ENCODE measurements around the gene GFY.
"Not testable (repeated sequence)": the region's sequence is repeated elsewhere in the genome, so short reads cannot be mapped to it uniquely, and the experiment has no call there.

Gene GFY

DNA sequence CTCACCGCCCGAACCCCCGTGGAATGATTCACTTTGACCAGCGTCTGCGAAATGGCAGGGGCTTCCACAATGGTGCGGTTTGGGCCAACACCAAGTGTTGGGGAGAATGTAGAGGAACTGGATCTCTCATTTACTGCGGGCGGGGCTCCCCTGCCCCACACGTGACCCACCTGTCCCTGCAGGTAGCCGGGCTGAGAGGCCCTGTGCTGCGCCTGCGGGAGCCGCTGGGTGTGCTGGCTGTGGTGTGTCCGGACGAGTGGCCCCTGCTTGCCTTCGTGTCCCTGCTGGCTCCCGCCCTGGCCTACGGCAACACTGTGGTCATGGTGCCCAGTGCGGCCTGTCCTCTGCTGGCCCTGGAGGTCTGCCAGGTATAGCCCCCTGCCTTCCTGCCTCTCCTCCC lies 43.0 kb downstream of the GFY start:
- DNase-seq (ENCODE audit: low read depth in 1 of 2, low spot score in 1 of 2), result no peak

DNA sequence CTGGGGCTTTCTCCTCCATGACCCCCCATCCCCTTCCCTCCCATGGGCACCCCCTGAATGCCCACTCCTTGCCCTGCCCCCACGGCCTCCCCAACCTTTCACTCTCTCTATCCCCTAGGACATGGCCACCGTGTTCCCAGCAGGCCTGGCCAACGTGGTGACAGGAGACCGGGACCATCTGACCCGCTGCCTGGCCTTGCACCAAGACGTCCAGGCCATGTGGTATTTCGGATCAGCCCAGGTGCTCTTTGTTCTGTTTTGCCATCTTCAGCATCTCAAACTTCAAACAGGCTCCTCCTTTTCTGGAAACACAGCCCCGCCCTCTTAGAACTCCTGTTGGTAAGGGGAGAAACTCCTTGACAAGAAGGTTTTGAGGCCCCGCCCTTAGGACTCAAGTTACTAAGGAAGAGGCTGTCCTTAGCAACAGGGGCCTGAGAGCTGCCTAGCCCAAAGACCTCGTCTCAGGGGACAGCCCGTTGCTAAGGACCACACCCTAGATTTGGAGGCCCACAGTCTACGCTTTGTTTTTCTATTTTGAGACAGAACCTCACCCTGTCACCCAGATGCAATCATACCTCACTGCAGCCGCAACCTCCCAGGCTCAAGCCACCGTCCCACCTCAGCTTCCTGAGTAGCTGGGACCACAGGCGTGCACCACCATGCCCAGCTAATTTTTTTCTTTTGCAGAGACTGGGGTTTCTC lies 43.7 kb downstream of the GFY start:
- DNase-seq (ENCODE audit: low read depth in 1 of 2, low spot score in 1 of 2), result peak in 1 of 2 donors; percentile 58

DNA sequence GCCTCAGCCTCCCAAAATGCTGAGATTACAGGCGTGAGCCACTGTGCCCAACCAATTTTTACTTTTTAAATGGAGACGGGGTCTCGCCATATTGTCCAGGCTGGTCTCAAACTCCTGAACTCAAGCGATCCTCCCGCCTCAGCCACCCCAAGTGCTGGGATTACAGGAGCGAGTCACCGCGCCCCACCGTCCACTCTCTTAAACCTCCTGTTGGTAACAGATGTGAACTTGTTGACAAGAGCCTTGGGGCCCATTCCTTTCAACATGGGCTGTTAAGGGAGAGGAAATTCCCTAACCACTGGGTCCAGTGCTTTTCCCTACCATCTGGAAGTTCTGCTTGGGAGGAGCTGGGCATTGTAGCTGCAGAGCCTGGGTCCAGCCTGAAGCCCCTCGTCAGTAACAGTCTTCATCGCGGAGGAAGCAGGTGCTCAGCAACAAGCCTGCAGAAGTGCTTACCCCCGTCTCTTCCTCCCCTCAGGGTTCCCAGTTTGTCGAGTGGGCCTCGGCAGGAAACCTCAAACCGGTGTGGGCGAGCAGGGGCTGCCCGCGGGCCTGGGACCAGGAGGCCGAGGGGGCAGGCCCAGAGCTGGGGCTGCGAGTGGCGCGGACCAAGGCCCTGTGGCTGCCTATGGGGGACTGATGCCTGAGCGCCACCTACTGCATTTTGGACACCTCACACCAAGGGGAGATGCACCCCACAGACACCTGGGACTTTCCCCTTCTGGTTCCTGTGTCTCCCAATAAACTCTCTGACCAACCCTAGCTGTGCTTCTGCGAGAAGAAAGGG lies 44.8 kb downstream of the GFY start:
- DNase-seq (ENCODE audit: low read depth in 1 of 2, low spot score in 1 of 2), result peak in 1 of 2 donors; percentile 67

DNA sequence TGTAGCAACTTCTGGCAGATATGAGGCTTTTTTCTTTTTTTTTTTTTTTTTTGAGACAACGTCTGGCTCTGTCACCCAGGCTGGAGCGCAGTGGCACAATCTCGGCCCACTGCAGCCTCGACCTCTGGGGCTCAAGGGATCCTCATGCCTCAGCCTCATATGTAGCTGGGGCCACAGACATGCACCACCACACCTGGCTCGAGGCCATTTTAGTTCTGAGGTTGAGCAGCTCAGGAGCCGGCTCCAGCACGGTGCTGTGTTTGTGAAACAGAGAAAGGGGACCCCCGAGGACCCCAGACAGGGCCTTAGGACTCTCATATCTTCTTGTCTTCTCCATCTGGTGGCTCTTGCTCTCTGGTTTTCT lies 45.4 kb downstream of the GFY start:
- DNase-seq (ENCODE audit: low read depth in 1 of 2, low spot score in 1 of 2), result no peak

DNA sequence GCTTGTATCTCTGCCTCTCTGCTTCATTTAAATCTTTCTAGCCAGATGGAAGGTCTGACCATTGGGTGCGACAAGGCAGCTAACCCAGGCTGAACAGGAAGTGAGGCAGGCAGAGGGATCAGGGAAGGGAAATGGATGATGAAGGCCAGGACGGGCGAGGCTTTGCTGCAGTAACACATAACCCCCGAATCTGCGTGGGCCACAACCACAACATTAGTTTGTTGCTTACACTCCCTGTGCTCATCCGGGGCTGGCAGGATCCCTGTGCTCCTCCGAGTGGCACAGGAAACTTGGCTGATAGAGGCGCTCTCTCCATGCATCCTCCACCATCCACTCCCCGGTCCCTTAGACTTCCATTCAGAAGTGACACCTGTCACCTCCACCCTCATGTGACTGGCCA lies 47.7 kb downstream of the GFY start:
- no peak for DNase-seq (ENCODE audit: low read depth in 1 of 2, low spot score in 1 of 2)

DNA sequence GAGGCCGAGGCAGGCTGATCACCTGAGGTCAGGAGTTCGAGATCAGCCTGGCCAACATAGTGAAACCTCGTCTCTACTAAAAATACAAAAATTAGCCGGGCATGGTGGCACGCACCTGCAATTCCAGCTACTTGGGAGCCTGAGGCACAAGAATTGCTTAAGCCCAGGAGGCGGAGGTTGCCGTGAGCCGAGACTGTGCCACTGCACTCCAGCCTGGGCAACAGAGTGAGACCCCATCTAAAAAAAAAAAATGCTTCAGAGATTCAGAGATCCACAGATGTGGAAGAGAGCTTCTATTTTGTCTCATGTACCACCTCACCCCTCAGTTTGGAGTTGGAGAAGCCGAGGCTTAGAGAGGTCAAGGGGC lies 48.3 kb downstream of the GFY start:
- not testable (repeated sequence) for DNase-seq (ENCODE audit: low read depth in 1 of 2, low spot score in 1 of 2)

DNA sequence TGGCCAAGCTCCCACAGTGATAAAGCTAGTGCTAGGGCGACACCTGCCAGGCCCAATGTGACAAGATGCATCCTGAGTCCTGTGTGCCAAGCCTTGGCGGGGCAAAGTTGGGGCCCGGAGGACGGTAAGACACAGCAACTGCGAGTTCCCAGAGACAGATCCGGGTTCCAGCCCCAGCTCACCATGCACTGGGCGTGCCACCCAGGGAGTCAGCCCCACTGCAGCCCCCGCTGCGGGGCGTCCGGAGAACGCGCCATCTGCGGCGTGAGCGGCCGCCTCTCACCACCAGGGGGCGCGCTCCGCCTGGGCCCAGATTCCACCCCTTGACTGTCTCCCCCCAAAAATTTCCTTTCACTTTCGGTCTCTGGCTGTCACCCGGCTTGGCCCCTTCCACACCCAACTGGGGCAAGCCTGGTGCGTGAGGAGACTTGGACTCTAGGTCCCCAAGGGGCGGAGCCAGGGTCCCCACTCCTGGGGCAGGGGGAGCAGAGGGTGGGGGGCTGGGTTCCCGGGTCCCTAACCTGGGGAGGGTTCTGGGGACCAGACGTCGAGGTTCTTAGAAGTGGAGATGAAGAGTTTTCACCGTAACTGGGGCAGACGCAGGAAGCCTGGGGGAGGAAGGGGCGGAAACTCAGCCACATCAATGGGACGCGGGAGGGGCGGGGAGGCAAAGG lies 48.8 kb downstream of the GFY start, which contains the start of gene FLT3LG:
FLT3LG (plus strand) TSS at position 348 of the 674 bp plus-strand sequence. CDS start 425 bp downstream, outside the sequence.
- DNase-seq (ENCODE audit: low read depth in 1 of 2, low spot score in 1 of 2), result peak; percentile 86 to 90

DNA sequence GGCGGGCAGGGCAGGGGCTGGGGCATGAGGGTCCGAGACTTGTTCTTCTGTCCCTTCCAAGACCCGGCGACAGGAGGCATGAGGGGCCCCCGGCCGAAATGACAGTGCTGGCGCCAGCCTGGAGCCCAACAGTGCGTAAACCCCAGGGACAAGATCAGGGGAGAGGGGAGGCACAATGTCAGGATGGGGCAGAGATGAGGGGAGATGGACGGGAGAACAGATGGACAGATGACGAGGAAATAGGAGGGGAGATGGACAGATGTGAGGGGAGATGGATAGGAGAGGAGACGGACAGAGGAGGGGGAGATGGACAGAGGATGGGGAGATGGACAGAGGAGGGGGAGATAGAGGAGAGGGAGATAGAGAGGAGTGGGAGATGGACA lies 49.3 kb downstream of the GFY start:
- no peak for DNase-seq (ENCODE audit: low read depth in 1 of 2, low spot score in 1 of 2)

DNA sequence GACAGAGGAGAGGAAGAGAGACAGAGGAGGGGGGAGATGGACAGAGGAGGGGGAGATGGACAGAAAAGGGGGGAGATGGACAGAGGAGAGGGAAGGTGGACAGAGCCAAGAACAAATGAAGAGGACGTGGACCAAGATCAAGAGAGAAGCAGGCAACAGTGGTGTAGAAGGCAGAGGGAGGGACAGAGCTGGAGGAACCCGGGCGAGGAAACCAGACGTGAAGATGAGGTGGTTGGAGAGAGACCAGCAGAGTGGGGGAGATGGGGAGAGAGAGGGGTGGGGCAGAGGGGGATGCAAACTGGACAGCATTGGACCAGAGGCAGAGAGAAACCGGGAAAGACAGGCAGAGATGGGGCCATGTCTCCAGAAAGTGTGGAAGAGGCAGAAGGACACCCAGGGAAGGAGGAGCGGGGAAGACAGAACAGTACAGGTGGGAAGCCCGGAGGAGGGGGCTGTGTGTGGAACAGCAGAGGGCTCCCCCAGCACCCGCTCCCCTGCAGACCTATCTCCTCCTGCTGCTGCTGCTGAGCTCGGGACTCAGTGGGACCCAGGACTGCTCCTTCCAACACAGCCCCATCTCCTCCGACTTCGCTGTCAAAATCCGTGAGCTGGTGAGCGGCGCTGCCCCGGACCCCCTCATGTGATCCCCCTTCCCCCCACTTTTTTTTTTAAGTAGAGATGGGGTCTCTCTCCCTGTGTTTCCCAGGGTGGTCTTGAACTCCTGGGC lies 50.2 kb downstream of the GFY start:
- DNase-seq (ENCODE audit: low read depth in 1 of 2, low spot score in 1 of 2), result no peak

DNA sequence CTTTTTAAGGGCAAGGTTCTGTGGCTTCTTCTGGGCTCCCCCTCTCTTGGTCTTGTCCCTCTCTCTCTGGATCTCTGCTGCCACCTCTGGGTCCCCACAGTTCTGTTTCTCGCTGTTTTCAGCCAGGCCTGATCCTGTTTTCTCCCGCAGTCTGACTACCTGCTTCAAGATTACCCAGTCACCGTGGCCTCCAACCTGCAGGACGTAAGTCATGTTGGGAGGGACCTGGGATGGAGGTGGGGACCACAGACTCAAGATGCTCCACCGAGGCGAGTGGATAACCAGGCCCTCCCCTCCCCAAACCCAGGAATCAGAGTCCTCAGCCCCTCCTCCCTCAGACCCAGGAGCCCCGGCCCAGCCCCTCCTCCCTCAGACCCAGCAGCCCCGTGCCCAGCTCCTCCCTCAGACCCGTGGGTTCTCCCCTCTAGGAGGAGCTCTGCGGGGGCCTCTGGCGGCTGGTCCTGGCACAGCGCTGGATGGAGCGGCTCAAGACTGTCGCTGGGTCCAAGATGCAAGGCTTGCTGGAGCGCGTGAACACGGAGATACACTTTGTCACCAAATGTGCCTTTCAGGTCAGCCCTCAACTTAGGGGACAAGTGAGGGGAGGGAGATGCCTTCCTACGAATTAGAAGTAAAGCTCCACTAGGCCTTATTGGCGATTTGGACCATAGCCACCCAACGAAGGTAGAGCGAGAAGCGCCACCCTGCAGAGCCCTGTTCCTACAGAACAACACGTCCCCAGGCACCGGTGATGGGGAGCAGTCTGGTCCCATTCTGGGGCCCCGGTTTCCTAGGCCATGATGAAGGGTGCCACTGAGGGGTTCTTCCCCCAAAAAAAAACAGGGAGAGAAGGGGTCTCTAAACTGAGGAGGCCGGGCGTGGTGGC lies 51.0 kb downstream of the GFY start:
- DNase-seq (ENCODE audit: low read depth in 1 of 2, low spot score in 1 of 2), result peak in 1 of 2 donors; percentile 65
